Hematopoietic multipotent progenitor cell treated with erythropoietin and hydrocortisone succinate and interleukin-3 and kit ligand, for 17 days (in vitro differentiated cells): Measurements from ENCODE around the gene KCTD16.

Experiments used
- DNase-seq: peaks from one replicate; pipeline ENCODE4 v3.0.0-alpha.2; 2015; ENCODE audit warnings: low spot score

The KCTD16 gene

DNA sequence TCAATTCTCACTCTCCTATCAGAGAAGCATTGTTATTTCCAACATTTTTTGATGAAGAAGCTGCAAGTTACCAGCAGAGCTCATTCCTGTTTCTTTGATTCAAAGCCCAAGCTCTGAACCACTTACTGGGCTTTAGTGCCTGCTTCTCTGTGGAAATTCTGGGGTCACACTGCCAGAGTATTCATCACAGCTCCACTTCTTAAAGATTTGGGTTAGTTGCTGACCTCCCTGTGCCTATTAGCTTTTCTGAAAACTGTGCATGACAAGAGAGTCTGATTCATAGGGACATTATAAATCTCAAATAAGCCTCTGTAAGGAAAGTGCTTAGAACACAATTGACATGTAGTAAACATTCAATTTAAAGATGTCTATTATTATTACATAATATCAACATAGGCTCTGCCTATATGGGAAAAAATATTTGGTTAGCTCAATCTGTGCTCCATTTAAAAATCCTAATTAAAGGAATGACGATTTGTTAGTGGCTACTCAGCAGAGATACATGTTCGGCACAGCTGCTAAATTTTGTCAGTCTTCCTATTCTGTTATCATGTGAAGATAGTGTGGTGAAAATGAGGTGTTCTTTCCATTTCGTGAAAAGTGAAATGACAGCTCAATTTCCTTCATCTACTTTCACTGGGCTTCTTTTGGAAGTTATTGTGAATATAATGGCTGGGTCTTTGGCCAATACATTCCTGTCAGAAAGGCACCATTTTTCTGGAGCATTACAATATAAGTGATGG is 293.0 kb downstream of the KCTD16 start:
- DNase-seq = no peak

DNA sequence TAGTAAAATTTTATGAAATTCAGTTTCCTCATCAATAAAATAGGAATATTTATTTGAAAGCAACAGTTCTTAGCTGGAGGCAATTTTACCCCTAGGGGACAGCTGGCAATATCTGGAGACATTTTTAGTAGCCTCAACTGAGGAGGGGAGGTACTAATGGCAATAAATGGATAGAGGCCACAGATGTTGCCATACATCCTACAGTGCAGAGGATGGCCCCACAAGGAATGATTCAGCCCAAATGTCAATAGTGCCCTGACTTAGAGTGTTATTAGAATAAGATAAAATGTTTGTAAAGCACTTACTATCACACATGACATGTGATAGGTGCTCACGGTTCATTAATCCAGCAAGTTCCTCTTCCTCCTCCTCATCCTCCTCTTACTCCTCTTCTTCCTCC is 293.6 kb downstream of the KCTD16 start:
- no peak for DNase-seq

DNA sequence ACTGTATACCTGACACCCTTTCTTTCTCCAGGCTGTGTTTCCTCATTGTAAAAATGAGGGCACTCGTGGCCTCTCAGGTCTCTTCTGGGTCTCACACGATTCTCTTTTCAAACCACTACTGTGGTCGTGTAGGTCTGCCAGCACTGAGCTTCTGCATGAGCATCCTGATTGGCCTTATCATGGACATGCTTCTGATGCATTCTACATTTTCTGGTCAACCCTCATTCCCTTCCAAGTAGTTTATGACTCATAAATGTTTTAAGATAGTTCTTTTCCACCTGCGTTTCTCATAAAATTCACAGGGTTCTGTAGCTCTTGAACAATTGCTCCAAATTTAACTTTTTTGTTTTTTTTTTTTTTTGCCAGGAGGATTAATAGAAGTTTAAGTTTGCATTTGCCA is 294.8 kb downstream of the KCTD16 start:
- DNase-seq = no peak

DNA sequence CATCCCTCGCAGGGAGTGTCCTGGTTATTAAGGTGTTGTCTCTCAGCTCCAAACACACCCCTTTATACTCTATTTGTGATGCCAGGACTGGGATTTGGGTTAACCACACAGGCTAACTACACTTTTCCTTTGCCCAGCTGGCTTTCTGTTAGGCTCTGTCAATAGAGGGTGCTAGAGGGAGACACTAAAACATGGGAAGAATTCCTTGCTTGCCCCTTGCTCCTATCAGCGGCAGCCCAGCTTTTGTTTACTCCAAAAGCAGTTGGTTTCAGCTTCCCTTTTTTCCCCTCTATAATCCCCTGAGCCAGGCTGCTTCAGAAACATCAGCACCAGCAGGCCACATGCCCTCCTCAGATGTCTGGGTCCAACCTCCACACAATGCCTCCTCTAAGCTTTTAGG is 297.1 kb downstream of the KCTD16 start:
- no peak for DNase-seq

DNA sequence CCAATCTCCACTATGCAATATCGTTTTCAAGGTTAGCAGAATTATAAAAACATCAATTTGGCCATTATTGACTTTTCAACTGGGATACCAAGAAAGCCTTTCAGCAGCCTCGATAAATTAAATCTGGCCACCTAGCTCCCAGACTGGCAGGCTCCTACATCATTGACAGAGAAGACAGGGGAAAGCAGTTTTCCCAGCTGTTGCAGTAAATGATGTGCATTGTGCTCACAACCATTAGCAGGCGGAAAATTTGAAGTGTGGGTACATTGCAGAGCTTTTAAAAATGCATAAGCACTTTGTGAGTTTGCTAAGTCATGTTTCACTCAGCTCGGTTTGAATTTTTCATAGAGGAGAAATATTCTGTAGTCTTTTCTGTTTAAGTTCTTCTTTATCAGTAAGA is 297.9 kb downstream of the KCTD16 start:
- no peak for DNase-seq

DNA sequence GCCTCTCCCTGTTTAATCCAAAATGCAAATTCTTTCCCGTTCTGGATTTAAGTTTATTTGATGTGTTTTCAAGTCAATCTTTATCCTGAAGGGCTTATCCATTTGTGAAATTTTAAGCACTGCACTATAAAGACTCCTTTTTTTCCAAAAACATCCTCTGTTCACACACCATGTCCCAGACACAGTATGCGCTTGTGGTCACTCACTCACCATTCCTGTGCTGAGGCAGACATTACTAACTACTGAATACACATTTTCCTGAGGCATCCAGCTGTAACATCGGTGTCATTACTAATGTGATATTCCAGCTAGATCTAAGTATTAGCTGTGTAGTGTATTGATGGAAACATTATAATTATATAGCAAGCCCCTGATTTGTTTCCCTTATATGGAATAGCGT is 298.4 kb downstream of the KCTD16 start:
- DNase-seq = no peak

DNA sequence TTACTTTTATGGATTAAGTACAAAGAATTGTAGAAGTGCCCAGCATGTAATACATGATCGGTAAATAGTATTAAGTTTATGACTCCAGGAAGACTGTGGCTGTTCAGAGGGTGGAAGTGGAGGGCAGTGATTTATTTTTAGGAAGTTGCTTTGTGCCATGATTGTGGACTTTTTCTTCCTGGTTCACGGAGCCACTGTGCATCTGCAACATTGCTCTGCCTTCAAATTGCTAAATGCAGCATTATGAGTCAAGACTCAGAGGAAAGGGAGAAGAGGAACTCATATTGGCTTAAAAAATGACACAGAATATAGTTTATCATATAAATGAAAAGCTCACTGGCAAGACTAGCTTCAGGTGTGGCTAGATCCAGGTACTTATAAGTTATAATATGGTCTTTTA is 301.5 kb downstream of the KCTD16 start:
- no peak for DNase-seq

DNA sequence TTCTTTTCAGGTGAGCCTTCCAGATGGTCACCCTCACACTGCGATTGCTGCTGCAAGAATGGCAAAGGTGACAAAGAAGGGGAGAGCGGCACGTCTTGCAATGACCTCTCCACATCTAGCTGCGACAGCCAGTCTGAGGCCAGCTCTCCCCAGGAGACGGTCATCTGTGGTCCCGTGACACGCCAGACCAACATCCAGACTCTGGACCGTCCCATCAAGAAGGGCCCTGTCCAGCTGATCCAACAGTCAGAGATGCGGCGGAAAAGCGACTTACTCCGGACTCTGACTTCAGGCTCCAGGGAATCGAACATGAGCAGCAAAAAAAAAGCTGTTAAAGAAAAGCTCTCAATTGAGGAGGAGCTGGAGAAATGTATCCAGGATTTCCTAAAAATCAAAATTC is 303.0 kb downstream of the KCTD16 start:
- no peak for DNase-seq

DNA sequence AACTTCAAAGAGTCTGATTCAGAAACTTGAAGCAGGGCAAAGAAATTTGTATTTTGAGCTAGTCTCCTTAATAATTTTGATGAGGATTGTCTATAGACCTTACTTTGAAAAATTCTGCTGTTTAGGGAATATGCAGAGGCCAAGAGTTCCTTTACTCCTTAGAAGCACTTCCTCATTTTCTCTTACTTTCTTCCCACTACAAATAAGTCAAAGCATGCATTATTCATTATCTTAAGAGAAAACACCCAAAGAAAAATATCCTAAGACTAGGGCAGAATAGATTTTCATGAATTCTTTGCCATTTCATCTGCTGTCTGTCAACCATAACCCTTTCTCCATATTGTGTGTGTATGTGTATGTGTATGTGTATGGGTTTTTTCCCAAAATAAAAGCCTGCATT is 307.9 kb downstream of the KCTD16 start:
- DNase-seq = no peak

DNA sequence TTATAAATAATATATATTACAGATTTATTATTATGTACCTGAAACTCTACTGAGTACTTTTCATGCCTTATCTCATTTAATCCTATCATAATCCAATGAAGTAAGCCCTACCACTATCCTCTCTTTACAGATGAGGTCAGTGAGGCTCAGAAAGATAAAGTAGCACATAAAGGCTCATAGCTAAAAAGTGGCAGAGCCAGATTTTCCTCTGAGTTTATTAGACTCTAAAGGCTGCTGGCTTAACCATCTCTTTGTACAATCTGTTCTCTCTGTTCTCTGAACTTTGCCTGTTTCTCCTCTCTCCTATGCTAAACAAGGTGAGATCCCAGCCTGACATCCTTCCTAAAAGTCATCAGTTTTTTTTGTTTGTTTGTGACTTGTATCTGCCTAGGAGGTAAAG is 311.2 kb downstream of the KCTD16 start:
- DNase-seq = no peak

DNA sequence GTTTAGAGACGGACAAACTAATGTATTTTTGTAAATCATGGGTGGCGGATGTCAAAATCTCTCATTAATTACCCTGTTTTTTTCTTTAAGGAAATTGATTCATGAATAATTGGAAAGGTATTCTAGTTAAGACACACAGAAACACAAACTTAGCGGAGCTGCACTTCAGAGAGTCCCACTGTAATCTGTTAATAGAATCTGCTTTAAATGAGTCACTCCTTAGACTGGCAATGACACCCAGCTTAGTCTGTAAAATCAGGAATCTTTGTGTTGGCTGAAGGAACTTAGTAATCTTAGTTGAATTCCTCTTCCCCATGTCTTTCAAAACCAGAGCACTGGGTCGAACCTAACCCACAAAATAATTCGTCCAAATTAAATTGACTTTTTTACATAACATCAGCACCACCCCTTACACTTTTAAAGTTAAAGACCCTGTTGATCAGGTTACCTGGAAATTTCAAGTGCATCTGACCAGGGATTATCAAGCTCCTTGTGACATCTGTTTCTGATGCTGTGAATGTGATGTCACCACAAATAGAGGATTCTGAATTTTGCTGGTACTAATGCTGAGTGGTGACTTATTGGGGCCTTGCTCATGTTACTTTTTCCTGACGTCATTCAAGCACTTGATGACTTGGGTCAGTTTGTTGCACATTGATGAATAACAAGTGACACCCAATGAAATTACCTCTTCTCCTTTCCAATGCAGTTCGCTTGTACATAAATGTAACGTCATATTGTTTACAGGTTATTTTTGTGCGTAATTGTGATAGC is 313.6 kb downstream of the KCTD16 start:
- DNase-seq = no peak

DNA sequence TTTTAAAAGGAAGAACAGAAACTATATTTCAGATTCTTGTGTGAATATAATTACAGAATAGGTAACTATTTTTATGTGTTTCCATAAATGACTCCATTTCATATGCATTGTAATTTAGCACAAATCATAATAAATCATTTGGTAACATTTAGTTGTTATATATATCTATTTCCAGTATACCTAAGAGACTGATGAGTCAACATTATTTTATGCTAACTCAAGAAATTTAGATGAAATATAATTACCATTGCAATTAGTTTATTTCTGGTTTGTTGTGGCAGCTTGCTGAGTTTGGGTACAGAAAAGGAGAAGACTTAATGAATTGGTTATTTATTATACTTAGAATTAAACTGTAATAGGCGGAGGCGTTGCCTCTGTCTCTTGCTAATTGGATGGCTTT is 314.9 kb downstream of the KCTD16 start:
- DNase-seq = no peak

DNA sequence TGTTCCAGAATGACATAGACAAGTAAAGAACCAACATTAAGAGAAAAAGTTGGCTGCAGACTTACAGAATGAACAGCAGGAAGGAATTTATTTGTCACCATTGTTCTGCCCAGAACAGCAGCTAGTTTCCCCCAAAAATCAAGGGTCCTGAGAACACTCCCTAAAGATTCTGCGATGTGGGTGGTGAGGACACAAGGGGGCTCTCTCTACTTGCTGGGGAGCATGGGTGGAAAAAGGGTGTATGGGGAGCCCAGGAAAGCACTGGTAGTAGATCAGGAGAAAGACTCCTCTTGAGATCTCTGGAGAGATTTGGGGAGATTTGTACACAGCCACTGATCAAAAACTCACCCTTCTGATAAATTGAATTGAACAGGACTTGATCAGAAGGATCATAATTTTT is 316.5 kb downstream of the KCTD16 start:
- DNase-seq = no peak

DNA sequence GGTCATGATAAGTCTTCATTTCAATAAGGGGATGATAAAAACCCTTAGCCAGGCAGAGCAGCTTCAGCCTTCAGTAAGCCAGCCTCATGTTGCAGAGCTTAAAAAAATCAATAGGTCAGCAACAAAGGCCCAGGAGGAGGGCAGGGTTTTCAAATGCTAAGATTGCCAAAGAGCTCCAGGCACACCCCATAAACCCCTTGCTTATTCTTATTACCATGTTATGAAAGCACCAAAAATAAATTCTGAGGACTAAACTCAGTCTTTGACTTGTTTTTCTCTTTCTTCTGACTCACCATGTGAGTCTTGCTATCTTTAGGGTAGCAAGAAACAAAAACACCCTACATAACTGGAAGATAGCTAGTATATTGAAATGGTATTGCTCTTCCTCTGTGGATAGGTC is 317.1 kb downstream of the KCTD16 start:
- no peak for DNase-seq

DNA sequence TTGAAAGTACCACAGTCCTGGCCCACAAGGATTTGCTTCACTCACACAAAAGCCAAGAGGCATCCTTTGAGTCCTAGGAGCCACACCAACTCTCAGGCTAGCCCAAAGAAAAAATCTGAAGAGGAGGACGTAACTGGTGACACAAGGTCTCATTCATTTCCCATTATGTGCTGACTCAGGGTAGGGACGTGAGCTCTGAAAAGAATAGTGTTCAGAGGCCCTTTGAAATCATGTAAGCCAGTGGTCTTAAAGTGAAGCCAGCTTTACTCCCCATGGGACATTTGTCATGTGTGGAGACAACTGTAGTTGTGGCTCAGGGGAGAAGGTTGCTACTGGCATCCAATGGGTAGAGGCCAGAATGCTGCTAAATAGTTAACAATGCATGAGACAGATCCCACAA is 332.4 kb downstream of the KCTD16 start:
- no peak for DNase-seq

DNA sequence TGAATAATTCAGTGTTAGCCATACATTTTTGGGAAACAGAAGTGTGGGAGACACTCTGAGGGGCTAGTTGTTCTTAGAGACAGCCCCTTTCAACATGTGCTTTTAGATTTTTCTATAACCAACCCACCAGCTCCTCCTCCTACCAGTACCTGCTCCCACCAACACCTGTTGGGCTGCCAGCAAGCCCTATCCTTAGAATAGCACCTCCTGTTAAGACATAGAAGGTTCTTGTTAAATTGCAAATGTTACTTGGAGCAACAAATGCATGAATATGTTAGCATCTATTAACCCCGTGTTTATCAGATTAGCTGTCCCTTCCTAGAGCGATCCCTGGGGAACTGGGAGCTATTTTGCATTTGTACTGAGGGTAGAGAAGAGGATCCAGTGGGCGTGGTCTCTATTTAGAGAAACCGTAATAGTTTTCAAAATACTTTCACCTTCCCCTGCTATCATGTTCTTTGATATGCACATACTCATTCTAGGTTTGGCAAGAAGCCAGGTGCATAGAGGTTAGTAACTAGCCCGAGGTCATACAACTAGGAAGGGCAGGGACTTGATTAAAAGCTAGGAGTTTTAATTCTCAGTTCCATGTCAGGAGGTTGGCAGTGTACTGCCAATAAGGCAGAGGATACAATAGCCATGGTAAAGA is 334.4 kb downstream of the KCTD16 start:
- DNase-seq = no peak

DNA sequence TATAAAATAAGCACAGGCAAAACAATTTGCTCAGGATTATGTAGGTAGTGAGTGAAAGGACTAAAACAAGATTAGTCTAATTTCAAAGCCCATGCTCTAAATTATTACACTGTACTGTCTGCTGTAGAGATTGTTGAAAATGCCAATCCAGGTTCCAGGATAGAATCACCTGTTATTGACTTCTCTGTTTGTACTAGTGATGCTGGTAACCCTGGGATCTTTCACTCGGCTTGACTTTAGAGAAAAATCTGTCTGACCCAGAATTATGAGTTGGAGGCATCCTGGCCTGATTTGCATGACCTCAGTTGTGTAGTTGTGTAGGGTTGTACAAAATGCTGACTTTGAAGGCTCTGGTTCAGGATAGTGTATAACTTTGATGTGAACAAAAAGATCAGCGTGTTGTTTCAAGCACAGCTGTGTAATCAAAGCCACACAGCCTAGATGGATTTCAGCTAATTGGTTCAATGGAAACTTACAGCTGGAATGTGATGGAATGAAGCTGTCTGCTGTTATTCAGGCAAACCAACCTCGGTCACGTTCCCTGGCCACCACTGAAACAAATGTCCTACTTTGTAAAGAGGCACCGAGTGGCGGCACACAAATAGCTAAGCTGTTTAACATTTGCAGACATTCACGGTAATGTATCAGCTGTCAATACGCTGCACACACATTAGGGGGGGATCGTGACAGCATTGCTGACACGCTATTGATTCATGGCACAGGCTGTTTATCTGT is 340.3 kb downstream of the KCTD16 start:
- DNase-seq = no peak

DNA sequence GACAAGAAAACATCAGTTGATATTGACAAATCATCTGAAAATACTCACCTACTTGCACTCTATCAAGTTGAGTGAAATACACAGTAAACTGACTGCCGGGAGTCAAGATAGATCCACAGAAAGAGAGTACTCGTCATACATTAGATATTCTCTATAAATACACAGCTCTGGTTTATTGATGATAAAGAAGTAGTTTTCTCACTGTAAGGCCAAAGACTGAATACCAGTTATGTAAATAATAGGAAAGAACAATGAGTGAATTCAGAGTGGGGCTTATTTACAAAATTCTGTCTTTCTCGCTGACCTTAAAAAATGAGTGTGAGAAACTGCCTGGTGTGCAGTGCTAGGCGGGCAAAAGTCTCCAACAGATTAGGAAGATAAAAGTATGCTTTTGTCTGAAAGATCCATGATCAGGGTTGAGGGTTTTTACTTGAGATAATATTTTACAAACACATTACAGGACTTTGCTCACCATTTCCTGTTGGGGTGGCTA is 341.0 kb downstream of the KCTD16 start:
- no peak for DNase-seq

DNA sequence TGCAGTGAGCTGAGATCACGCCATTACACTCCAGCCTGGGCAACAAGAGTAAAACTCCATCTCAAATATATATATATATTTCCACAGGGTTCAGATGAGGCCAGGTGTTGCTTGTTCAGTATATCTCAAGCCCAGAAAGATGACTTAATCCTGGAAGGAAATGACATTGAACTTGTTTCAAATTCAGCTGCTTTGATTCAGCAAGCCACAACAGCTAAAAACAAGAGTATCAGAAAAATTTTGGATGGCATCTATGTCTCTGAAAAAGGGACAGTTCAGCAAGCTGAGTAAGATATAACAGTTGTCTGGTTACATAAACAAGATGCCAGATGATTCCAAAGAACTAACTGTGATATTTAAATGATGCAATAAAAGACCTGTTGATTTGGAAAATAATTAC is 352.0 kb downstream of the KCTD16 start:
- DNase-seq = no peak

DNA sequence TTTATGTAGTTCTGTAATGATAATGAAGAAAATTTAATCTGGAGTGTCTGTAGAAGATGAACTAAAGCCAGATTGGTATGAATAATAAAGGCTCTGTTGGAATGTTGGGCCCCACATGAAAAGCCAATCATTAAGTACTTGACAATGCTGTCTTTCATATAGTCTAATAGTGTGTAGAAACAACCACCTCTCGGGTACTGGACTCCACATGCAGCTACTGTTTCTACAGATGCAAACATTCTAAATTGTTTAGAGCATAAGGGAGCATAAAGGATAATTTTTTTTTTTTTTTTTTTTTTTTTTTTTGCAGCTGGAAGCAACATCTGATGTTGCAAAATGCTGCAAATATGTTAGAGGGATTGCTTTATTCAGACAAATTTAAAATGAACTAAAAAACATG is 354.3 kb downstream of the KCTD16 start:
- DNase-seq = no peak

DNA sequence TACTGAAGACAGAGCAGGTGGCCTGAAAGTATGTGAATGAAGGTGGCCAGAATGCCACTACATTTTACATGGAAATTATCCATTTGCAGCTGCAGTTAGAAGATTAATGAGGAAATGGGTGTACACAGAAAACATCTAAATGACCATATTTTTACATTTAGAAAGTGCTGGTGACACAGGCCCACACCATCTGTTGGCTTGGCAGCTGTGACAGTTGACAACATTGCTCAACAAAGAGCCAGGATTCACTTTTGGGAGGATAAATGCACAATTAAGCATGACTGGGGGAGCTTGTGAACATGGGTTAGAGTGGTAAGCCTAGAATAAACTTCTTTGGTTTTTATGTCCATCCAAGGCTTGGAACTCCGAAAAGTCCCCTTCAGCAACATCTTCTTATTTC is 360.5 kb downstream of the KCTD16 start:
- DNase-seq = no peak
